ENCODE results near the gene SLC33A1. TPM values are rescaled to one million over a fixed set of nuclear protein-coding genes. Genes with fewer than 3 reads are reported as not detected.
A peak's percentile ranks its signal among the peaks of the same experiment; 100 is the strongest.

SLC33A1 gene
- total RNA-seq, 1 experiment from 2014 or later: 27.2 TPM

DNA sequence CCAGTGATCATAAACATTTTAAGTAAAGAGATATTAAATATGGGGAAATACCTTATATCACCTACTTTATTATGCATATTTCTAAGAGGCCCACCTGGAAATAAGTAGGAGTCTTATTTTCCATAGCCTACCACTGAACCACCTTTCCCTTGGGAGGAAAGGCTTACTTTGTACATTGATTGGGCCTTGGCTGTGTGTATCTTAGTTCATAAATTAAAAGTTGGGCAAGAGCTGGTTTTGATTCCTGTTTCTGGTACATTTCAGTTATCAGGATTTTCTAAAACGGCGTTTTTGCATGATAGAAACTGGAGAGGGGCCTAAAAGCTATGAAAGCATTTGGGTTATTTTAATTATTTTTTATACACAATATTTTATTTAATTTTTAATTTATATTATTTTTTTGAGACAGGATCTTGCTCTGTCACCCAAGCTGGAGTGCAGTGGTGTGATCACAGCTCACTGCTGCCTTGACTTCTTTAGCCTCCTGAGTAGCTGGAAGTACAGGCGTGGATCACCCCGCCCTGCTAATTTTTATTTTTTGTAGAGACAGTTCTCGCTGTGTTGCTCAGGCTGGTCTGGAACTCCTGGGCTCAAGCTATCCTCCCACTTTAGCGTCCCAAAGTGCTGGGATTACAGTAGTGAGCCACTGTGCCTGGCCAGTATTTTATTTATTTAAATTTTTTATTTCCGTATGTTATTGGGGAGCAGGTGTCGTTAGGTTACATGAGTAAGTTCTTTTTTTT, 18.8 kb upstream of the SLC33A1 start:
- POLR2A ChIA-PET: no interaction called here
- Histone ChIP-seq H3K27me3 (ENCODE audit: control insufficient read depth, insufficient read depth, low read length) (no peaks in the 10 kb centered on the region), H3K4me3 (ENCODE audit: low read depth in 2 of 2, low read length in 2 of 2) (peak overlapping the region; percentile 12 to 76; a peak in 3 of 4 replicates)

DNA sequence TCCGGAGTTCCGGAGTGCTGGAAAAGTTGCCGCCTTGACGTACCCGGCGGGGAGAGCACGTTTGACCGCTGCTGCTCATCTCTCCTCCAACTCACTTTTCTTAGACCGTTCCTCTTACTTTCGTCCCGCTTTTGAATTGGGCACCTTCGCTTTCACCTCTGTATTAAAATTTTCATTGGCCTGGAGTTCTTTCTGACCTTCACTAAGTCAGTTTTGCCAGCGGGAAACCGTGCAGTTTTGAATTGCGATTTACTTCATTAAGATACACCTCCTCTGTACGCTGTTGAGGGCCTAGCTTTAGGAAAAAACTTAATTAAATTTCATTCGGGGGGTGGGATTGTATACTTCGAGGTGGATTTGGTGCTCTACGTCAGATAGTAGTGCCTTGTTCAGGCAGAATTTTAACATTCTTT, 17.5 kb upstream of the SLC33A1 start:
- CTCF ChIA-PET: no interaction called here
- no peak for DNase-seq (ENCODE audit: low read depth, low spot score)

More for the DNA sequence above, 18.8 kb upstream of the SLC33A1 start:
- Histone ChIP-seq H3K27ac (ENCODE audit: low read length) (peak overlapping the region; percentile 36; the same call in 1 of the 2 replicates), H3K4me1 (ENCODE audit: control insufficient read depth, insufficient read depth, low read length) (peaks cover 27% of the 10 kb centered on the region), H3K9me3 (ENCODE audit: control insufficient read depth, insufficient read depth, low read depth, low read length) (no peaks in the 10 kb centered on the region), H3K36me3 (ENCODE audit: control insufficient read depth, insufficient read depth, low read length) (no peaks in the 10 kb centered on the region; the same call in 1 of the 2 replicates)
- BruUV-seq (replicated peaks): no TSS peak
- ATAC-seq (no peak), DNase-seq (ENCODE audit: low read depth, low spot score) (no peak)
- CTCF ChIA-PET: interaction anchor here (0.8 kb wide), 1 partner anchor 67 kb away, joined by 3 read pairs; the partner anchor contains the start of gene C3orf33
- TF ChIP-seq, protein P1, sequence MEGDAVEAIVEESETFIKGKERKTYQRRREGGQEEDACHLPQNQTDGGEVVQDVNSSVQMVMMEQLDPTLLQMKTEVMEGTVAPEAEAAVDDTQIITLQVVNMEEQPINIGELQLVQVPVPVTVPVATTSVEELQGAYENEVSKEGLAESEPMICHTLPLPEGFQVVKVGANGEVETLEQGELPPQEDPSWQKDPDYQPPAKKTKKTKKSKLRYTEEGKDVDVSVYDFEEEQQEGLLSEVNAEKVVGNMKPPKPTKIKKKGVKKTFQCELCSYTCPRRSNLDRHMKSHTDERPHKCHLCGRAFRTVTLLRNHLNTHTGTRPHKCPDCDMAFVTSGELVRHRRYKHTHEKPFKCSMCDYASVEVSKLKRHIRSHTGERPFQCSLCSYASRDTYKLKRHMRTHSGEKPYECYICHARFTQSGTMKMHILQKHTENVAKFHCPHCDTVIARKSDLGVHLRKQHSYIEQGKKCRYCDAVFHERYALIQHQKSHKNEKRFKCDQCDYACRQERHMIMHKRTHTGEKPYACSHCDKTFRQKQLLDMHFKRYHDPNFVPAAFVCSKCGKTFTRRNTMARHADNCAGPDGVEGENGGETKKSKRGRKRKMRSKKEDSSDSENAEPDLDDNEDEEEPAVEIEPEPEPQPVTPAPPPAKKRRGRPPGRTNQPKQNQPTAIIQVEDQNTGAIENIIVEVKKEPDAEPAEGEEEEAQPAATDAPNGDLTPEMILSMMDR (IDR thresholded peaks at IDR 0.05): no peak
- TF ChIP-seq POLR2AphosphoS5 (IDR thresholded peaks at IDR 0.05; ENCODE audit: low read depth, low read length): no peak
- TF ChIP-seq, protein P2, sequence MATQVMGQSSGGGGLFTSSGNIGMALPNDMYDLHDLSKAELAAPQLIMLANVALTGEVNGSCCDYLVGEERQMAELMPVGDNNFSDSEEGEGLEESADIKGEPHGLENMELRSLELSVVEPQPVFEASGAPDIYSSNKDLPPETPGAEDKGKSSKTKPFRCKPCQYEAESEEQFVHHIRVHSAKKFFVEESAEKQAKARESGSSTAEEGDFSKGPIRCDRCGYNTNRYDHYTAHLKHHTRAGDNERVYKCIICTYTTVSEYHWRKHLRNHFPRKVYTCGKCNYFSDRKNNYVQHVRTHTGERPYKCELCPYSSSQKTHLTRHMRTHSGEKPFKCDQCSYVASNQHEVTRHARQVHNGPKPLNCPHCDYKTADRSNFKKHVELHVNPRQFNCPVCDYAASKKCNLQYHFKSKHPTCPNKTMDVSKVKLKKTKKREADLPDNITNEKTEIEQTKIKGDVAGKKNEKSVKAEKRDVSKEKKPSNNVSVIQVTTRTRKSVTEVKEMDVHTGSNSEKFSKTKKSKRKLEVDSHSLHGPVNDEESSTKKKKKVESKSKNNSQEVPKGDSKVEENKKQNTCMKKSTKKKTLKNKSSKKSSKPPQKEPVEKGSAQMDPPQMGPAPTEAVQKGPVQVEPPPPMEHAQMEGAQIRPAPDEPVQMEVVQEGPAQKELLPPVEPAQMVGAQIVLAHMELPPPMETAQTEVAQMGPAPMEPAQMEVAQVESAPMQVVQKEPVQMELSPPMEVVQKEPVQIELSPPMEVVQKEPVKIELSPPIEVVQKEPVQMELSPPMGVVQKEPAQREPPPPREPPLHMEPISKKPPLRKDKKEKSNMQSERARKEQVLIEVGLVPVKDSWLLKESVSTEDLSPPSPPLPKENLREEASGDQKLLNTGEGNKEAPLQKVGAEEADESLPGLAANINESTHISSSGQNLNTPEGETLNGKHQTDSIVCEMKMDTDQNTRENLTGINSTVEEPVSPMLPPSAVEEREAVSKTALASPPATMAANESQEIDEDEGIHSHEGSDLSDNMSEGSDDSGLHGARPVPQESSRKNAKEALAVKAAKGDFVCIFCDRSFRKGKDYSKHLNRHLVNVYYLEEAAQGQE (IDR thresholded peaks at IDR 0.05; ENCODE audit: insufficient read depth in 1 of 2, low read depth in 2 of 2, low read length in 1 of 2): no peak
- TF ChIP-seq TCF7L2 (IDR thresholded peaks at IDR 0.05; ENCODE audit: low read depth, low read length): no peak
- no peak for TF ChIP-seq SIN3A (IDR thresholded peaks at IDR 0.05; ENCODE audit: borderline replicate concordance, insufficient read depth, low read depth, low read length)
- intact Hi-C loops (cut with micrococcal nuclease; ENCODE audit: unreplicated experiment) (no loop called here), in situ Hi-C loops (cut with HindIII; ENCODE audit: low pct_unique_long_range_greater_than_20kb, low sequenced_read_pairs) (no loop called here)

More for the DNA sequence above, 17.5 kb upstream of the SLC33A1 start:
- no peaks in the 10 kb centered on the region; the same call in 1 of the 2 replicates for H3K36me3 ChIP-seq (ENCODE audit: control insufficient read depth, insufficient read depth, low read length)
- ATAC-seq: no peak
- H3K4me3 ChIP-seq (ENCODE audit: low read depth in 2 of 2, low read length in 2 of 2): peak overlapping the region; percentile 76
- no peaks in the 10 kb centered on the region for H3K27me3 ChIP-seq (ENCODE audit: control insufficient read depth, insufficient read depth, low read length)
- peak overlapping the region; percentile 86 for H3K27ac ChIP-seq (ENCODE audit: low read length)
- peaks cover 23% of the 10 kb centered on the region for H3K4me1 ChIP-seq (ENCODE audit: control insufficient read depth, insufficient read depth, low read length)
- no peaks in the 10 kb centered on the region for H3K9me3 ChIP-seq (ENCODE audit: control insufficient read depth, insufficient read depth, low read depth, low read length)
- no TSS peak for BruUV-seq (replicated peaks)
- in situ Hi-C loops (cut with HindIII; ENCODE audit: low pct_unique_long_range_greater_than_20kb, low sequenced_read_pairs) (no loop called here), intact Hi-C loops (cut with micrococcal nuclease; ENCODE audit: unreplicated experiment) (no loop called here)
- POLR2A ChIA-PET: interaction anchor here (0.7 kb wide), 1 partner anchor 546 kb away, joined by 5 read pairs; no protein-coding TSS in a partner anchor
- no peak for TF ChIP-seq POLR2AphosphoS5 (IDR thresholded peaks at IDR 0.05; ENCODE audit: low read depth, low read length)
- TF ChIP-seq, protein P2 (IDR thresholded peaks at IDR 0.05; ENCODE audit: insufficient read depth in 1 of 2, low read depth in 2 of 2, low read length in 1 of 2): no peak
- TF ChIP-seq TCF7L2 (IDR thresholded peaks at IDR 0.05; ENCODE audit: low read depth, low read length): no peak
- TF ChIP-seq, protein P1 (IDR thresholded peaks at IDR 0.05): no peak
- no peak for TF ChIP-seq SIN3A (IDR thresholded peaks at IDR 0.05; ENCODE audit: borderline replicate concordance, insufficient read depth, low read depth, low read length)
